Left ventricle myocardium inferior (tissue), 1 donor: ENCODE measurements around the gene PSMG4. TPM values are rescaled to one million over a fixed set of nuclear protein-coding genes. Genes with fewer than 3 reads are reported as not detected.

ENCODE experiments used
- DNase-seq: peaks from one replicate; pipeline ENCODE4 v3.0.0-alpha.2; 2020
- H3K27ac ChIP-seq: fragments of 200-600 bp; replicated peaks from 2 replicates; pipeline ENCODE4 v1.8.0; 2021
- H3K27me3 ChIP-seq: fragments of 200-600 bp; 2 replicates; pipeline ENCODE4 v1.8.0; 2021; ENCODE audit warnings: low read depth
- H3K36me3 ChIP-seq: fragments of 200-600 bp; 2 replicates; pipeline ENCODE4 v1.8.0; 2021
- H3K4me1 ChIP-seq: fragments of 200-600 bp; 2 replicates; pipeline ENCODE4 v1.8.0; 2021
- H3K4me3 ChIP-seq: fragments of 200-600 bp; 2 replicates; pipeline ENCODE4 v1.8.0; 2021; ENCODE audit warnings: mild to moderate bottlenecking, moderate library complexity
- H3K9me3 ChIP-seq: fragments of 200-600 bp; replicated peaks from 2 replicates; pipeline ENCODE4 v1.8.0; 2021
- CTCF ChIP-seq: fragments of 200-600 bp; IDR thresholded peaks from 2 replicates; pipeline ENCODE4 v1.8.0; 2021; ENCODE audit warnings: antibody characterized with exemption, mild to moderate bottlenecking, borderline replicate concordance
- intact Hi-C: fragments of 100-400 bp; cut with micrococcal nuclease; formaldehyde crosslinking; loops from one replicate; pipeline ENCODE4 v1.11.0; 2022
- total RNA-seq: library from RNA; stranded (reverse); fragmentation: NEBNext Ultra II Directional; extraction: Animal tissue kit (Norgen Biotek cat#: 25700); gene quantifications from one replicate; pipeline ENCODE4 v1.2.1, GENCODE V29; 2021
- donor health status: DM: no; HTN: yes; CAD: no; lungs with severe emphysema.

The PSMG4 gene
- total RNA-seq, 1 donor from 2014 or later = 11.2 TPM

DNA sequence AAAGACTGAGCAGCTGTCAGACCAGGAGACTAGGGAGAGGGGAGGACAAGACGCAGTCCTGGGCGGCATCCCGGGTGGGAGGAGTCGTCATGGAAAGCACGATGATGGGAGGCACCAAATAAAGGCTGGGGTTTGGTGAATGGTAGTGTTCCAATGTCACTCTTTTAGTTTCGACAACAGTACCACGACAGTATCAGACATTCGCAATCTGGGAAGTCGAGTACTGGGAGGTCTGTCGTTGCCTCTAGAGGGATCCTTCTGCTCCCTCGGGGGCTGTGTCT lies 32.1 kb downstream of the PSMG4 start:
- Histone ChIP-seq H3K9me3 (no peaks in the 10 kb centered on the region), H3K36me3 (no peaks in the 10 kb centered on the region), H3K27me3 (peaks cover 4% of the 10 kb centered on the region), H3K4me3 (no peak overlapping the region), H3K27ac (no peak overlapping the region), H3K4me1 (peaks cover 25% of the 10 kb centered on the region)
- DNase-seq = no peak
- TF ChIP-seq CTCF = no peak
- intact Hi-C loops = no loop called here

DNA sequence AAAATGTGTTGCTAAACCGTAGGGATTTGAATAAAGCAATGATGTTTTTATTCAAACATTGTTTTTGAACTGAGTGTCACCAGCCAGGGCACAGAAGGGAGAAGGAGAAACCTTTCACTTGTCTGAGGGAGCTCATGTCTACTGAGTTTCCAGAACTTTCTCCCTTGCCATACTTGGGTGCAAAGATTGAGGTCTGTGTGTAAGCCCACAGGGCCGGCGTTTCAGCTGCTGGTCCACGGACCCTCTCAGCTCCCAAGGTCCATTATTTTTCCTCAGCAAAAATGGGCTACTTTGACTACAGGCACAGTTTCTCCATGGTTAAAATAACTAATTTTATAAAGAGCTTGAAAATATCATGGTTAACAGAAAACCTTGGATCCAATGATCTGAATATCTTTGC lies 32.6 kb downstream of the PSMG4 start:
- Histone ChIP-seq H3K27ac (no peak overlapping the region), H3K9me3 (no peaks in the 10 kb centered on the region), H3K27me3 (peaks cover 8% of the 10 kb centered on the region), H3K4me3 (no peak overlapping the region), H3K4me1 (peaks cover 25% of the 10 kb centered on the region), H3K36me3 (no peaks in the 10 kb centered on the region)
- intact Hi-C loops = no loop called here
- TF ChIP-seq CTCF = no peak
- DNase-seq = no peak

DNA sequence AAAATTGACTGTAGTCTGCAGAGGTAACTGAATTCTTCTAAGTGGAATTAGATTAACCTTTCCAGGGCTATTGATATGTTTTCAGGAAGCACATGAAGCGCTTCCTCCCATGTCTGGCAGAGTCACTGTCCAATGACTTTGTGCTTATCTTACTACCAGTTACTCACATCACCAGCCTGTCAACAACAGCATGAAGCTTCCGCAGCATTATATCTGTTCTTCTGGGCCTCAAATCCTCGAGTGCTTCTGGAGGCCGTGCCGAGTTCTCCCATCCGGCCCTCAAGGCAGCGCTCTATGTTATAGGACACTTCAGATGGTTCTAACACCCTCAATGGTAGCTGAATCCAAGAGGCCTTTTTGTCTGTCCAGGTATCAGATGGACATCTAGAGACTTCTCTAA lies 33.2 kb downstream of the PSMG4 start:
- Histone ChIP-seq H3K27me3 (peaks cover 14% of the 10 kb centered on the region), H3K9me3 (no peaks in the 10 kb centered on the region), H3K36me3 (no peaks in the 10 kb centered on the region), H3K4me1 (peaks cover 25% of the 10 kb centered on the region), H3K27ac (no peak overlapping the region), H3K4me3 (no peak overlapping the region)
- no peak for TF ChIP-seq CTCF
- DNase-seq = no peak
- intact Hi-C loops = no loop called here

- Histone ChIP-seq H3K4me3 (no peak overlapping the region), H3K36me3 (no peaks in the 10 kb centered on the region), H3K27me3 (peaks cover 19% of the 10 kb centered on the region), H3K9me3 (no peaks in the 10 kb centered on the region), H3K4me1 (peaks cover 25% of the 10 kb centered on the region), H3K27ac (no peak overlapping the region)
- DNase-seq = no peak
- TF ChIP-seq CTCF = no peak
- intact Hi-C loops = no loop called here
Measured at GRCh38 chr6:3292431-3293197, 33.9 kb downstream of the PSMG4 start.

DNA sequence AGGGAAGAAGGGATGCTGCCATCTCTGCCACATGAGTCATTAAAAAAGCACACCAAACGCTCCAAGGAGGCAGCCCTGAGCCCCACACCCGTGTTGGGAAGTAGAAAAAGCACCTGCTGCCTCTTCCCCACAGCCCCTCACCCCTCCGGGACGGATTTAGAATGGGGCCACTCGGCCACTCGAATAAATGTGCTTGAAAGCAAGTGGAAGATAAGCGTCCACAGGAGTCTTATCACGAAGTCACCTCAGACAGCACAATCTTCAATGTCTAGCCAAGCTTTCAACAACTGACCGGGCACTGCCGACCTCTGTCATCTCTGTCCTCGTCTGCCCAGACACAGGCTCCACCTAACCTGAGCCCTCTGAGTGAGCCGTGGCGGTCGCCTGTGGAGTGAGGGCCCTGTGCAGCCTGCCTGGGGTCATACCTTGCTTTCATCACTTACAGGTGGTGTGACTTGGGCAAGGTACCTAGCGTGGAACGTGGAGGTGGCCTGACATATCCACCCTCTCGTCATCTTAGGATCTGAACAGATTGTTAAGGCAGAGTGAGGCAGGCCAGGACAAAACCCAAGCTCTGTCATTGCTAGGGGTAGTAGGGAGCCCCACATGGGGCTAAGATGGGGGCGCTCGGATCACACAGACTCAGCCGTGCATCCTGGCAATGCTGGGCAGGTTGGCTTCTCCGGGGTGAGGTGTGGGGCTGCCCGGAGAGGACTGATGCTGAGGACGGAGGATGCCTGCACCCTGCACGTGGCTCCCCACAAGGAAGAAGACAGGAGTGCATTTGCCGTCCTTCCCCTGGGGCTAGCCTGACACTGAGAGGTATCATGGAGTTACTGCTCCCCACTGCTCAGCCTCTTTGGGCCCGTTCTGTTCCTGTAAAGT lies 34.8 kb downstream of the PSMG4 start:
- no peak for DNase-seq
- Histone ChIP-seq H3K27me3 (peaks cover 24% of the 10 kb centered on the region), H3K27ac (no peak overlapping the region), H3K4me1 (peaks cover 25% of the 10 kb centered on the region), H3K9me3 (no peaks in the 10 kb centered on the region), H3K4me3 (no peak overlapping the region), H3K36me3 (no peaks in the 10 kb centered on the region)
- intact Hi-C loops = no loop called here
- no peak for TF ChIP-seq CTCF
